ENCODE results near the gene ITPA. TPM values are rescaled to one million over a fixed set of nuclear protein-coding genes. Genes with fewer than 3 reads are reported as not detected.

The ITPA gene
- total RNA-seq, 1 experiment from 2014 or later: 69.2 TPM

DNA sequence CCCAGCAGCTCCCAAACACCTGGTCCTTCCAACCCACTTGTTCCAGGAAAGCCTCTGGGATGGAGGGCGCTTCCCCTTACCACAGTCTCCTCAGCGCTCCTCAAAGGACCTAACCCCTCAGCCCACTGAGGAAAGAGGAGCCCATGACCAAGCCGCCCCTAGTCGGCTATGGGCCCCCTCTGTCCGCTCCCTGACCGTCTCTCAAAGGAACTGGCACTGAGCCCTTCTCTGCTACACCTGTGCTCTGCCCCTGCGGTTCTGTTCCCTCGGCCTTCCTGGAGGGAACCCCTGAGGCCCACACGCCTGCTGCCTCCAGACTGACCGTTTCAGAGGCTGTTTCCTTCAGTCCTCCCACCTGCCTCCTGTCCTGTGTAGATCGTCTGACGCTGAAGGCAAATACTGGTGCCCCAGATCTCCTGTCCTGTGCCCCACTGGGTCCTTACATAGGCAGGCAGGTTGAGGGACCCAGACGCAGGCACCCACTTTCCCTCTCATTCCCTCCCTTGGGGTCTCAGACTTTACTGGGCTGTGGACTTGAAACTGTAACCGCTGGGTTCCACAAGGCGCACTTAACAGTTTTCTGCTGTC is 31.6 kb downstream of the ITPA start:
- DNase-seq: no peak
- H3K9me2 ChIP-seq (ENCODE audit: insufficient read depth): no peaks in the 10 kb centered on the region
- no peaks in the 10 kb centered on the region for H4K20me1 ChIP-seq (ENCODE audit: insufficient read depth)
- no peaks in the 10 kb centered on the region for H3K9me3 ChIP-seq (ENCODE audit: insufficient read depth, low read depth)
- TF ChIP-seq CTCF (conservative IDR thresholded peaks at IDR 0.05) (no peak), EZH2 (IDR thresholded peaks at IDR 0.05; ENCODE audit: low read depth) (no peak)
- POLR2A ChIA-PET (ENCODE audit: unreplicated experiment): interaction anchor here (0.5 kb wide), 1 partner anchor 19 kb away, joined by 4 read pairs; no protein-coding TSS in a partner anchor
- no TSS peak for BruUV-seq (replicated peaks)
- intact Hi-C loops (cut with micrococcal nuclease; ENCODE audit: unreplicated experiment): no loop called here
- H3F3A ChIP-seq (ENCODE audit: insufficient read depth, low read depth): peaks cover 15% of the 10 kb centered on the region; the same call in 1 of the 2 replicates
- CTCF ChIA-PET: no interaction called here
- H3K79me2 ChIP-seq (ENCODE audit: low read depth): no peaks in the 10 kb centered on the region
- H3K4me2 ChIP-seq: no peak overlapping the region
- no peak overlapping the region for H3K4me3 ChIP-seq
- H3K27me3 ChIP-seq (ENCODE audit: insufficient read depth, low read depth): no peaks in the 10 kb centered on the region
- no peak overlapping the region for H3K27ac ChIP-seq
- H2AFZ ChIP-seq: no peak overlapping the region
- H3K4me1 ChIP-seq (replicated peaks; ENCODE audit: insufficient read depth): peaks cover 22% of the 10 kb centered on the region
- no peaks in the 10 kb centered on the region for H3K36me3 ChIP-seq (ENCODE audit: low read depth)

DNA sequence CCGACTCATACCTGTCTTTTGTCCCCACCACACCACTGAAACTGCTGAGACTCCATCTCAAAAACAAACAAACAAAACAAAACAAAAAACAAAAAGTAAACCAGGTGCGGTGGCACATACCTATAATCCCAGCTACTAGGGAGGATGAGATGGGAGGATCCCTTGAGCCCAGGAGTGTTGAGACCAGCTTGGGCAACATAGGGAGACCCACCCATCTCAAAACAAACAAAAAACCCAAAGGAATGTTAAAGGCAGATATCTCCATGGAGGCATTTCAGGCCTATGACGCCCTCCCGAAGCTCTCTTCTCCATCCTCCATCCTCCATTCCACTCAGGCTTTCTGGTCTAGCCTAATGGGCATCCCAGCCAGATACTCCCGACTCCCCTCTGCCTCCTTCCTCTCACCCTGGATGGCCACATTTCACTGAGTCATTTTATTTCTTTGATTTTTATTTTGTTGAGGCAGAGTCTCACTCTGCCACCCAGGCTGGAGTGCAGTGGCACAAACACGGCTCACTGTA is 32.9 kb downstream of the ITPA start:
- Histone ChIP-seq H3F3A (ENCODE audit: insufficient read depth, low read depth) (peaks cover 4% of the 10 kb centered on the region; the same call in 1 of the 2 replicates), H3K9me2 (ENCODE audit: insufficient read depth) (no peaks in the 10 kb centered on the region), H3K9me3 (ENCODE audit: insufficient read depth, low read depth) (no peaks in the 10 kb centered on the region), H3K36me3 (ENCODE audit: low read depth) (no peaks in the 10 kb centered on the region), H3K27me3 (ENCODE audit: insufficient read depth, low read depth) (no peaks in the 10 kb centered on the region), H3K27ac (no peak overlapping the region), H2AFZ (no peak overlapping the region), H3K4me1 (replicated peaks; ENCODE audit: insufficient read depth) (peaks cover 11% of the 10 kb centered on the region; the same call in 1 of the 2 replicates), H4K20me1 (ENCODE audit: insufficient read depth) (no peaks in the 10 kb centered on the region), H3K4me3 (no peak overlapping the region), H3K79me2 (ENCODE audit: low read depth) (no peaks in the 10 kb centered on the region), H3K4me2 (no peak overlapping the region)
- ChIA-PET CTCF (interaction anchor here (0.6 to 0.9 kb wide), 2 partner anchors 19 to 74 kb away, joined by 3 to 12 read pairs; no protein-coding TSS in a partner anchor), POLR2A (ENCODE audit: unreplicated experiment) (interaction anchor here (0.6 to 0.7 kb wide), 4 partner anchors 11 to 32 kb away, joined by 3 to 6 read pairs (median 3); no protein-coding TSS in a partner anchor)
- DNase-seq: peak; percentile 35 to 51
- intact Hi-C loops (cut with micrococcal nuclease; ENCODE audit: unreplicated experiment): no loop called here
- no peak for TF ChIP-seq CTCF (conservative IDR thresholded peaks at IDR 0.05)
- TF ChIP-seq EZH2 (IDR thresholded peaks at IDR 0.05; ENCODE audit: low read depth): no peak
- no TSS peak for BruUV-seq (replicated peaks)

DNA sequence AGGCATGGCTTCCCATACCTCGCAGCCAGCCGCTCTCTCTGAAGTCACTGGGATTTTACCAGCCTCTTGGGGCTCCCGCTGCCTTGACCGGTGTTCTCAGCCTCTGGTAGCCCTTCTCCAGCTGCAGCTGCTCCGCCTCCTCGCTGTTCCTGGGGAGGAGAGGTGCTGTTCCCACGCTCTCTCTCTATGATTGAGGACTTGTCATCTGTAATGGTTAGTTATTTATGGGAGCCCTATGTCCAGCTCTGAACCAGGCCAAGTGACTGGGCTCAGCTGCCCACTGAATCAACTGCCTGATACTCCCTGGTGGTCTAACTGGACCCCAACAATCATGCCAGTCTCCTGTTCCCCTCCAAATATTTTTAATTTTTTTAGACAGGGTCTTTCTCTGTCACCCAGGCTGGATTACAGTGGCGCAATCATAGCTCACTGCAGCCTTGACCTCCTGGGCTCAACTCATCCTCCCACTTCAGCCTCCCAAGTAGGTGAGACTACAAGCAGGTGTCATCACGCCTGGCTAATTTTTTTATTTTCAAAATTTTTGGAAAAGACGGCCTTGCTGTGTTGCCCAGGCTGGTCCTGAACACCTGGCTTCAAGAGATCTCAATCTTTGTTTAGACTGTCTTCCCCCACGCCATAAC is 34.5 kb downstream of the ITPA start:
- no peak overlapping the region for H2AFZ ChIP-seq
- no peaks in the 10 kb centered on the region for H3K79me2 ChIP-seq (ENCODE audit: low read depth)
- ChIA-PET CTCF (interaction anchor here (0.6 kb wide), 1 partner anchor 74 kb away, joined by 3 read pairs; no protein-coding TSS in a partner anchor), POLR2A (ENCODE audit: unreplicated experiment) (no interaction called here)
- intact Hi-C loops (cut with micrococcal nuclease; ENCODE audit: unreplicated experiment): no loop called here
- no peaks in the 10 kb centered on the region for H3K9me3 ChIP-seq (ENCODE audit: insufficient read depth, low read depth)
- BruUV-seq (replicated peaks): no TSS peak
- H3K36me3 ChIP-seq (ENCODE audit: low read depth): no peaks in the 10 kb centered on the region
- no peak overlapping the region for H3K4me3 ChIP-seq
- H3K27me3 ChIP-seq (ENCODE audit: insufficient read depth, low read depth): no peaks in the 10 kb centered on the region
- no peaks in the 10 kb centered on the region for H3K9me2 ChIP-seq (ENCODE audit: insufficient read depth)
- H4K20me1 ChIP-seq (ENCODE audit: insufficient read depth): no peaks in the 10 kb centered on the region
- peaks cover 4% of the 10 kb centered on the region; the same call in 1 of the 2 replicates for H3F3A ChIP-seq (ENCODE audit: insufficient read depth, low read depth)
- DNase-seq: no peak
- H3K4me1 ChIP-seq (replicated peaks; ENCODE audit: insufficient read depth): peaks cover 11% of the 10 kb centered on the region; the same call in 1 of the 2 replicates
- H3K27ac ChIP-seq: no peak overlapping the region
- TF ChIP-seq EZH2 (IDR thresholded peaks at IDR 0.05; ENCODE audit: low read depth) (no peak), CTCF (conservative IDR thresholded peaks at IDR 0.05) (no peak)
- H3K4me2 ChIP-seq: no peak overlapping the region

Data from PC-9 (cell line).